22Rv1 (cell line): ENCODE data around the gene RB1.

Experiments
- CTCF ChIP-seq: fragments of 450-650 bp; IDR thresholded peaks from 2 replicates; pipeline ENCODE4 v1.5.1; 2017; ENCODE audit warnings: mild to moderate bottlenecking
- ZFX ChIP-seq: fragments of 450-650 bp; IDR thresholded peaks from 2 replicates; pipeline ENCODE4 v1.6.1; 2017; ENCODE audit warnings: antibody characterized with exemption, borderline replicate concordance

GRCh38 chr13:48377857-48378256 is 74.3 kb downstream of the RB1 start:
- TF ChIP-seq CTCF (no peak), ZFX (no peak)
